Dermis blood vessel endothelial cell (primary cell): ENCODE data around the gene ARAP1. TPM values are rescaled to one million over a fixed set of nuclear protein-coding genes. Genes with fewer than 3 reads are reported as not detected.

ENCODE experiments used
- DNase-seq: peaks from one replicate; pipeline ENCODE4 v3.0.0; 2010
- total RNA-seq: library from RNA; depleted of rRNA; stranded (reverse); fragments of >200 nt; gene quantifications from 2 replicates; pipeline ENCODE4 v1.2.3, GENCODE V29; 2014

ARAP1 gene
- total RNA-seq, 1 donor from 2014 or later, result 80.0 TPM

DNA sequence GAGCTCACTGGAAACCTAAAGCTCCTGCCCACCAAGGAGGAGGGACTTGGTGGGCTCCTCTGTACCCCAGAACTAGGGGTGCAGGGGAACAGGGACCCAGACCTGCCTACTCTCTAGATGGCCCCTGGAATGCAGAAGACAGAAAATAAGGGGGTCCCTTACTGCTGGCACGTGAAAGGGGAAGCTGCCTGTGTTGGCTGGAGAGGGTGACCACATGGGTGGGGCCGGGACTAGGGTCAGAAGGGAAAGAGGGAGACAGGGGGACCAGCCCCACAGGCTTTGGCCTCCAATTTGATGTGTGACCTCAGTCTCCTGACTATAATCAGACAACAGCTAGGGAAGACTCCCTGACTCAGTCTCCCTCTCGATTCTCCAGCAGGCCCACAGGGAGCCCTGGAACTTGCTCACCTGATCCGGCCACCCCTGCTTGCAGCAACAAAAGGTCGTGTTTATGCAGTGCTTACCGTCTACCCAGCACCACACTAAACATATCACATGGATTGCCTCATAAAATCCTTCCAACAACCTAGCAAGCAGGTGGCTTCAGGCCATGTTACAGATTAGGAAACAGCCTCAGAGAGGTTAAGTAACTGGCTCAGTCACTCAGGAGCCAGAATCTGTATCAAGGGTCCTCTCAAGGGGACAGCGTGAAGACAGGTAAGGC is 10.2 kb downstream of the ARAP1 start:
- DNase-seq, result no peak

DNA sequence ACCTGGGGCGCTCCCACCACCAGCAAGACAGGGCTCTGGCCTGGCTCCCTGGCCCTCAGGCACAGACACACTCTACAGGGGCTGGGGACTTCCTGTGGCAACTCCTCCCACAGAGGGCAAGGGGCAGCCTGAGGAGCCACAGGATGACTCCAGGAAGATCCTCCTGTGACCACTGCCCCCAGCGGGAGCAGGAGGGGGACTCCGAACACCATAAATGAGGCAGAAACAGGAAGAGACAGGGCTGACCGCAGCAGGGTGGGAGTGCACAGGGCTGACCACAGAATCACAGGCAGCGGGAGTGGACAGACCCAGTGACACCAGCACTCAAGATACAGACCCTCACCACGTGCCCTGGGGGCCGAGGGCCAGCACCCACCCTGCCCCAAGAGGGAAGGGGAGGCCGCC is 10.8 kb downstream of the ARAP1 start:
- DNase-seq, result no peak

DNA sequence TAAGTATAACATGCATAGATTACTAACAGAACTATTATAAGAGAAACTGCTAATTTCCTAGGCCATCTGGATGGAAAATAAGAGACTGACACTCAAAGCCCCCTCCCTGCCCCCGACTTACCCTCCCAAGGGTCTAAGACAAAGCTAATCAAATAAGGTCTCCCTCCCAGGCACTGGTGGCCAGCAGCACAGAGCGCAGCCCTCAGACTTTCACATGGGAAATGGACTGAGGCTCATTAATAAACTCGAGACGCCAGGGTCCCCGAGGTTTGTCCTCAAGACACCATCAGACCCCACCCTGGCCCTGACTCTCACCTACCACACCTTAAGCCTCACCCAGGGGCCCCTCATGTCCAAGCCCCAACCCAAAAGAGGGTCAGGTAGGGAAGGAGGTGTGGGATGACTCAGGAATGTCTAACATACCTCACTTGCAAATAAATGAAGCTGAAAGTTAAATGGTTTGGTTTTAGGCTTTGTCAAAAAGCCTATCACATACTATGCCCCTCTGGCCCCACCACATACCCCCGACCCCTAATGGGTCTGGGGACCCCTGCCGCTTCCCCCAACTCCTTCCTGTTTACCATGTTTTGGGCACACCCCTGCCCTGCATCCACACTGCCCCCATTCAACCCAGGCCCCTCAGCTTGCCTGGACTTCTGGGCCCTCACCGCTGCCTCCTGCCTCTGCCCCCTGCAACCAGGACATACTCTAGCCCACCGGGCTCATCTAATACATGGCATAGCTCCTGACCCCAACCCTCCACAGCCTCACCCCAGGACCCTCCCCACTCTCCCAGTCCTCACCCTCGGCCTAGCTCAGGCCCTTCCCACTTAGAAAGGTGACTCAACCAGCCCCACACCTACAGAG is 11.4 kb downstream of the ARAP1 start:
- no peak for DNase-seq

DNA sequence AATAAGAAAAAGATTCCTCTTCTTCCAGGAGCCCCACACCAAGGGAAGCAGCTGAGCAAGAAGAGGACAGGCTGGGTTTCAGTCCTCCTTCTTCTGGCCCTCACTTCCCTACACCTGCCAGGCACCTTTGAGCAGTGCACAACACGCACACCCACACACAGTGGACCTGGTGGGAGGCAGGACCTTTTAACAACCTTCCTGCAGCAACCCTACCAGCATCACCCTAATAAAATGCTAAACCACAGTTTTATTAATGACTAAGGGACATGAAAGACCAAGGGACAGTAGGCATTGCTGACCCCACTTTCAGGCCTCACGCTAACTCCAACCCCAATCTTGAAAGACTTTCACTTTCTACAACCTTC is 12.2 kb downstream of the ARAP1 start:
- DNase-seq, result no peak

DNA sequence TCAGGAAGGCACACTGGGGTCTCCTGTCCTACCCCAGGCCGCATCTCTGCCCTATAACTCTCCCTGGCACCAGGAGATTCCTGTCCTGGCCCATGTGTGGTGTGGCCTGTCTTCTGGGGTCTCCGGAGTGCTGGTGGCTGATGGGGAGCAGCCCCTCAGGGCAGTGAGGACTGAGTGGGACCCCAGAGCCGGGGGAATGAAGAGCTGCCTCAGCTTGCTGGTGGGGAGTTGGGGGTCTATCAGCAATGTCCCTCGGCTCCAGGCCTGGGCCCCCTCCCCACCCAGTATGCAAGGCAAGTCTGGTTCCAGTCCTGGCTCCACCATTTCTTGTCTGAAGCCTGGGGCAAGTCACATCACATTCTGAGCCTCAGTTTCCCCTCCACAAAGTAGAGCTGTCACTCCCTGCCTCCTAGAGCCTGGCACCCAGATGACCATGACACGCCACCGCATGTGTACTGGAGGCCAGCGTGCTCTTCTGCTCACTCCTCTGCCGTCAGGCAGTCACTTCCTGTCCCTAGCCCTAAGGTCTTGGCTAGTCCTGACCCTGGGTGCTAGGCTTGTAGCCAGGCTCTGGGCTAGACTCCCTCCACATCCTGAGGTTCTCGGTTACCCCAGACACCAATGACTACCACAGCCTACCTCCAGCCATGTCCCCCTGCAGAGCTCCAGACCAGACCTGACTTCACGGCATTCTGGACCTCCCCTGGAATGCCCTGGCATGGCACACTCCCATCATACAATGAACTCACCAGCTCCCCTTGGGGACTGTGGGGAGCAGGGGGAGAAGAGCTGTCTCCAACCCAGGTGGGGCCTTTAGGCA is 12.8 kb downstream of the ARAP1 start:
- no peak for DNase-seq

DNA sequence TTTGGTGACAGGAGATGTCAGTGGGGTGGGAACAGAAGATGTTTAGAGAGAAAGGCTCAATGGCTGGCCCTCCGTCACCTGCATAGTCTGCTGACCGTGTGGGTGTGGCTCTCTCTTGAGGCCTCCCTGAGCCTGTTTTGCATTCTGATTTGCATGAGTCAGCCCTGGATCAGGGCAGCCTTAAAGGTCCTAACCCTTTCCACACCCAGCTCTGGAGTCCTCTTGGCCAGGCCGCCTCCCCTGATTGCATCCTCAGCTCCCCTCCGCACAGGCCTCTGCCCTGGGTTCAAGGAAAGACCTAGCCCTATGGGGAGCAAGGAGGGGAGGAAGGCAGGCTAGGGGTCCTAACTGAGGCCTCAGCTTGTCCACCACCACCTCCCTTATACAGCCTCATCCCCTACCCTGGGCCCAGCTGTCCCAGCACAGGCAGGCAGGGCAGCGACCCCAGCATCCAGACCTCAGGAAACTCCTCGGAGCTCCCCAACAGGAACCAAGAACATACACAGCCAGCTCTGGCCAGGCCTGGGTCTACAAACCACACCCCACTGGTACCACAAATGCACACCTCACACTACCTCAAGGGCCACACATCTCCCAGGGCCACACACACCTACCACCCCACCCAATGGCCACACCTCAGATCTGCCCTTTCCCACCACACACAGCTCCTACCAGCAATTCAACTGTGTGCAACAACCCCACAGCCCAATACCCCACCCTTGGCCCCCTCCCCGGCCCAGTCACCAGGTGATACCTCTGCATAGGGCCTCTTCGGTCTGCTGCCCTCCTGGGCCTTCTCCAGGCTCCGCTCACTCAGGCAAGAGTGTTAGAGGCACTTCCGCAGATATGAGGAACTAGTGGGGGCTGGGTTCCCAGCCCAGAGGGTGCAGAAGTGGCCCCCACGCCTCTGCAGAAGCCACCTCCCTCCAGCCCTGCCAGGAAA is 13.7 kb downstream of the ARAP1 start:
- no peak for DNase-seq

DNA sequence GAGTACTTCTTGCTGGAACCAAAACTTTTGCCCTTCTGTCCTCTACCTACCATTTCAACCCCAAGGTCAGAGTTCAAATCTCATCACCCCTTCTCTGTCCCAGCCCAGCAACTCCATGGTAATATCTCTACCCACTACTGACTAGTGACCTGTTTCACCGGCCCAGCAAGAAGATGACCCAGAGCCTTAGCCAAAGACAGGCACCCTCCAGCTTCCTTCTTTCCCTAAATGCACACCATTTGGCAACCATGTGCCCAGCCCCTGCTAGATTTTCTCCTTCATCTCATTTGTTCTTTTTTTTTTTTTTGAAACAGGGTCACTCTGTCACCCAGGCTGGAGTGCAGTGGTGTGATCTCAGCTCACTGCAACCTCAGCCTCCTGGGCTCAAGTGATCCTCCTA is 14.9 kb downstream of the ARAP1 start:
- DNase-seq, result no peak

DNA sequence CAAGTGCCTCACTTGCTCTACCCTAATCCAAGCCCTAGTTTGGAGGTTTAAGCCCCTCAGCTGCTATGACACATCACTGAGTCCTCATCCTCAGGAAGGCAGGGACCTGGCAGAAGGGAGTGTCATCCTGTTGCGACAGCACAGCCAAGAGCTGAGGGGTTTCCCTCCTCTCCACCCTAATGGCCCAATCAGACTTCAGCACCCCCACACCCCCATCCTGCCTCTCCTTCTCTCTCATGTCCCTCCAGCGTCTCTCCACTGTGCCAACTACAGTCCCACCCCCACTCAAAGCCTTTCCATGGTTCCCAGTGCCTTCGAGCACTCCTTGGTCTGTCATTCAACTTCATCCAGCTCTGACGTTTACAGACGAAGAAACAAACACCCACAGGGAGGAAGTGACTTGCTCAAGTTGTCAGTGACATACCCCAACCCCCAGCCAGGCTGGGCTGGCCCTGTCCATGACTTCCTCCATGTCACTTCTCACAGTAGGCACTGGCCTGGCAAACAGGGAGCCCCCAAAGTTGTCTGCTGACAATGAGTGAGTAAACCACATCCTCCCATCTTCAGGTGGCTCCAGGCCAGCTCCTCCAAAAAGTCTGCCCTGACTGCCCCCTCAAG is 15.6 kb downstream of the ARAP1 start:
- peak; percentile 67 for DNase-seq

DNA sequence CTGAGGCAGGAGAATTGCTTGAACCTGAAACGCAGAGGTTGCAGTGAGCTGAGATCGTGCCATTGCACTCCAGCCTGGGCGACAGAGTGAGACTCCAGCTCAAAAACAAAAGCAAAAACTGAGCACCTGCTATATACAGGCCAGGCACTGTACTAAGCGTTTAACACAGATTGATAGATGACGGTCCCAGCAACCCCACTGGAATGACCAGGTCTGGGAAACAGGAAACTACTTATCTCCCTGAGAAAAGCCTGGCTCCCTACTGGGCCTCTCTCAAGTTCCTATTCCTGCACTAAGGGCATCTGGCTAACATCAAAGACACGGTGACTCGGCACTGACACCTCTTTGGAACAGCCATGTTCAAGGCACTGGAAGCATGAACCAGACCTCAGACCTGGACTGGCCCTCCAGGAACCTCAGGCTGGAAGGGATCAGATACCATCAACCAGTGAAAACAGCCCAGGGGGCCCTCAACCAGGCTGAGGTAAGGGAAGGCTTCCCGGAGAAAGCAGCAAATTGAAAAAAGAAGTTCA is 16.6 kb downstream of the ARAP1 start:
- DNase-seq, result peak; percentile 61

DNA sequence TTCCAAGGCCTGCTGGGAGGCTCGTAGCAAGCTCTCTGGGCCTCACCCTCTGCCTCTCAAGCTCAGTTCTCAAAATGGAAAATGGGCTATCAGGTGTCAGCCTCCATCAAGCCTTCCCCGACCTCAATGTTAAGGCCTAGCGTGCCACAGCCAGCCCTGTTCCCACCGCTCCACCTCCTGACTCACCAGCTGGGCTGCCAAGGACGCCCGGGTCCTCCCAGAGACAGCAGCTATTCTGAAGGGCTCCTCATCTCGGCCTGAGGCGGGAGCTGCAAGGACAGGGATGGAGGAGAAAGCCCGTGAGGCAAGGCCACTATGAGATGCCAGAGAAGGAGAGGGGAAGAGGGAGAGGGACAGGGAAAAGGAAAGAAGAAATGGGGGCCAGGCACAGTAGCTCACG is 19.9 kb downstream of the ARAP1 start:
- no peak for DNase-seq

DNA sequence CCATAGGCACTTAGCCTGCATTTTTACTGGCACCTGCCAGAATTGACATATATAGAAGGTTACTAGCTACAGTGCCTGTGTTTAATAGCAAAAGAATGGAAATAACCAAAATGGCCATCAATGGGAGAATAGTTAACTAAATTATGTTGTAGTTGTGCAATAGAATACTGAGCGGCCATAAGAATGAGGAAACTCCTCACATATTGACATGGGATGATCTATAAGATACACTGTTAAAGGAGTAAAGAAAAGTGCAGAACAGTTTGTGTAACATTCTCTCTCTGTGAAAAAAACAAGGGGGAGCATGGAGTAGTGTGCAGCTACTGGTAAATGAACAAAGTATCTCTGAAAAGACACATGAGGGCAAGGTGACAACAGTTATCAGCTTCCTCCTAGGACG is 21.5 kb downstream of the ARAP1 start:
- DNase-seq, result no peak

DNA sequence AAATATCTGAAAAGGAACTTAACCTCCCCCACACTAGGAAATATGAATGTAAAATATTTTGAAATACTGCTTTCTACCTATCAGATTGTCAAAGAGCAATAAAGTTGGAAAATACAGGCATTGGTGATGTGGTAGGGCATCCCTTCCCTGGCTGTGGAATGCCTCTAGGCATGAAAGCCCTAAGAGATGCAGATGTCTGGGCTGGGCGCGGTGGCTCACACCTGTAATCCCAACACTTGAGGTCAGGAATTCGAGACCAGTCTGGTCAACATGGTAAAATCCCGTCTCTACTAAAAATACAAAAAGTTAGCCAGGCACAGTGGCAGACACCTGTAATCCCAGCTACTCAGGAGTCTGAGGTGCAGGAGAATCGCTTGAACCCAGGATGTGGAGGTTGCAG is 22.0 kb downstream of the ARAP1 start:
- DNase-seq, result no peak

DNA sequence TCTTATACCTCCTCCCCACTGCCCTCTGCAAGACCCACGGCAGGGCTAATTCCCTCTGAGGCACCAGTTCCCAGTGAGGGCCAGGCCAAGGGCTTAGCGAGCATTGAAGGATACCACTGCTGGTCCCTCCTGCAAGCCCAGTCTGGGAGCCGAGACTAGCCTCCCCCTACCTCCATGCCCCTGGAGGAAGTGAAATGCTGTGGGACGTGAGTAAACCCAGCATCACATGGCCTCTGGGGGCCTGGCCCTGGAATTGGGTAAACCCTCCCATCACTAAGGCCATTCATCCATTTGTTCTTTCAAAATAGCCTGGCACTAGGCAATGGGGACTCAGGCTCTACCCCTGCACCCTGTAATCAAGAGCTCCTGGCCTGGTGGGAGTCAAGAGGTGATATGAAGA is 24.7 kb downstream of the ARAP1 start:
- no peak for DNase-seq

DNA sequence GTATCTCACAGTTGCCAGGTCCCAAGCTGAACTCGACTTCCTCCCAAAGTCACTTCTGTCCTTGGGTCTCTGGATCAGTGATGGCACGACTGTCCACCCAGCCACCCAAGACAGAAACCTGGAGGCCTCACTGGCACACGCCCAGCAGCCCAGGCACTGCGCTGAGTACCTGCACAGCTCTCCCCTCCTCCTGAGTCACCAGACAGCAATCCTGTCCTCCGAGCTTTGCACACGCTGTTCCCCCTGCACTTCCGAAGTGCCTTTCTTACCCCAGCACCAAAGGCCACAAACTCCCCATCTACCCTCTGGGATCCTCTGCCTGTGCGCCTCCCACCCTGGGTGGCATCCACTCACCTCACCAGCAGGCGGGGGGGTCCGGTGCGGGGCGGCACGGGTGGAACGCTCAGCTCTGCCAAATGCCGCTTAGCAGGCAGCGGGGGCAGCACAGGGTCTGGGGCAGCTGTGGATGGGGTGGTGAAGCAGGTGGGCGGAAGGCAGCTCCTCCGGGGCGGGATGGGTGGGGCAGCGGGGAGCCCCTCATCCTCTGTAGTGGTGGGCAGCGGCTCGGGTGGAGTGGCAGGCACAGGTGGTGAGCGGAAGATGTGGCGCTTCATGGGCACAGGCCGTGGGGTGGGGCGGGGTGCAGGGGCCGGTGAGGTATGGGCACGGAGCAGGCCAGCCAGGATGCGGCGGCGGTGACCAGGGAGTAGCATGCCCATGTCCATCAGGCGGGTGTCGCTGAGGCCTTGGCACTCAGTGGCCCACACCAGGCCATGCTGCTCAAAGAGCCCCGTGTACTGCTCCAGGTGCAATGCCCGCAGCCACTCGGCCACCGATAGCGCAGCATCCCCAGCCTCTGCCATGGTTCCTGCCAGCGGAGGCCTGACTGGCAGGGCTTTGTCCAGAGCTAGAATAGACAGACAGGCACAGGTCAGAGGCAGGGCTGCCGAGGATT is 25.7 kb downstream of the ARAP1 start:
- no peak for DNase-seq

DNA sequence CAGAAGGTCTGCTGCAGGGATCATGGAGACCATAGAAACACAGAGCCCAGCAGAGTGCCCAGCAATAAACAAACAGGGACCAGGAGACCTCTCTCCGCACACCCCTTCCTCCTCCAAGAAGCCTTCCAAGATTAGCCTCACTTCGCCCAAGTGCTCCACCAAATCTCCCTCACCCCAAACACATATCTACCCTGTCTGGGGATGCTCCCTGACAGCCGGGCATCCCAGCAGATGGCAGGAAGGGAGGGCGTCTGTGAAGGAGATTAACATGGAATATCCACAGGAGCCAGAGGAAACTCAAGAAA is 26.5 kb downstream of the ARAP1 start:
- DNase-seq, result no peak

DNA sequence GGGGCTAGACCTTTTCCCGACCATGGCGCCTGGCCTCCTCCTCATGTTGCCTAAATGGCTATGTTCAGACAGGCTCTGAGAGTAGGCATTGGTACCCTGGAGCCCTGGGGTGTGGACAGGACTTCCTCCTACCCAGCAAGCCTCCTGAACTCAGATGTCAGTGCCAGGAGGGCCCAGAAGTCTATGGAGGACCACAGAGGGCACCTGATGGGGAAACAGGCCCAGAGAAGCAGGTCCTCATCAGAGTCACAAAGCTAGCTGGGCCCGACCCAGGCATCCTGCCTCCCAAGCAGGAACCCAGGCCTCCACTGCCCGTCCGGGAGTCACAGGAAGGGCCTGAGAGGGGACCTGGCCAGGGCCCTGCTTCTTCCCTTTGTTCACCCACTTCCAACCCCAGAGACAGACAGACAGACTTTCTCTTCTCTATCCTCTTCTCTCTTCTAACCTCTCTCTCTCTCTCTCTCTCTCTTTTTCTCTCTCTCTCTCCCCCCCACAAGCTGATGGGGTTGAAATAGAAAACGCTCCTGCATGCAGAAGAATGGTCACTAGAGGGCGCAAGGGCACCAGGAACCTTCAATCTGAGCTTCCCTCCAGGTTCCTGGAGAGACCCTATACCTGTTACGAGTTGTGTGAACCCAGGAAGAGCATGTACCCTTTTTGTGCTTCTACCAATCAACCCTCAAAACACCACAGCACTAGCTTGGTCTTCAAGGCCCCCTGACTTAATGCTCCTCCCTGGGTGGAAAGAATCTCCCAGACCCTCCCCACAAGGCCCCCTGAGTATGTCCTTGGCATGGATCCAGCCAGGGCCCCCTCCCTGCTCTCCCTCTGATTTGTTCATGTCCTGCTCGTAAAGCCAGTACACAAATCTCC is 27.1 kb downstream of the ARAP1 start:
- DNase-seq, result peak; percentile 92

DNA sequence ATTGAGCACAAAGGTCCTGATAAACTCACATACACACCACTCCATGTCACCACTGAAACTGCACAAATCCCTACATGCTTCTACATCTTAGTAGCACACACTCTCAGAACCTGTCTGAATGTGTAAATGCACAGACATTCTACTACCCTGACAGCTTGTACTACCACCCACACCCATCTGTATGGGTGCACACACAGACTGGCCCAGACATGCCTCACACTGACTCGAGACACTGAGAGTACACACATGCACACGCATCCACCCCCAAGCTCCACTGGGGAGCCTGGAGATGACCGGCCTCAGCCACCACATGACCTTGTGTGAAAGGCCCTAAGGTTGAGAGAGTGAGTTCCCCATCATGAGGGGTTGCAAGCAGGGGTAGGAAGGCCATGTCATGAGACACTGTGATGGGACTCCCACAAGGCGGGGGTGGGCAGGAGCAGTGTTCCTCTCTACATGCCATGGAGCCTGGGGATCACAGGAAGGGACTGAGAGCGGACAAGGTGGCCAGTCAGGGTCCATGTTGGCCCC is 28.1 kb downstream of the ARAP1 start:
- no peak for DNase-seq

DNA sequence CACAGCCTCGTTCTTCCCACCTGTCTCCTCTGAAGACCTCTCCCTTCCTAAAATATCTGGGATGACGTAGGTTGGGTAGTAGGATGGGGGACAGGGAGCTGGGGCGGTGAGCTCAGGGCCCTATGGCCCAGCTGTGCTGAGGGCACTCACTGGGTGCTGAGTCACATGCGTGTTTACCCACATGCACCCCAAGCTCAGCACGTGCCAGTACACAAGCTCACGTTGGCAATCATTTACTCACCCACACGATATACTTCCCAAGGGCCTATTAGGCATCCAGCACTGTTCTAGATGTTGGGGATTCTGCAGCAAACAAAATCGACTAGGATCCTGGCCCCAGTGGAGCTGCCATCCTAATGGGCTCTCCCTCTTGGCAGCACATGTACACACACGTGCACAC is 28.7 kb downstream of the ARAP1 start:
- no peak for DNase-seq

DNA sequence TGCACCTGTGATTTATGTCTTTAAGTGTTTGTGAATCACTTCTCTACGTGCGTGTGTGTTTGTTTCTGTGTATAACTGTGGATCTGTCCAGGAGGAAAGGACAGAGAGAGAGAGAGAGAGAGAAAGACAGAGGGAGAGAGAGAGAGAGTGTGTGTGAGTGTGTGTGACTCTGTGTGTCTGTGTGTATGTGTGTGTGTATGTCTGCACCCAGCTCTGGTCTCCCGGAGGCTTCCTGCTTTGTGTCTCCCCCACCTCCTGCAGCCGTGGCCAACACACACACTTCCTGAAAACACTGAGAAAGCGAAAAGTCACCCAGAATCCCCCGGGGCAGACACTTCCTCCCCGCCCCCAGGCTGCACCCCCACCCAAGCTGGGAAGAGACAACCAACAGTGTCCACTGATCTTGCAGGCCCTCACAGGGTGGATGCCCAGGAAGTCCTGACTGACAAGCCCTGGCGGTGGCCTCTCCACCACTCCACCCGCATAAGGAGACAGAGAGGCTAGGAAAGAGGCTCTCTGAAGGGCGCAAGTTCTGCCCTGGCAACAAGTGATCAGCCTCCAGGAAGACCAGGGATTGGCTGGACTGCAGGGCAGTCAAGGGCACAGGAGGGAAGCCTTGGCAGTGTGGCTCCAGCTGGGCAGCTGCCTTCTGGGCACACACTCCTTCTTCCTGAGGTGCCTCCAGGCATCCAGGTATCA is 30.0 kb downstream of the ARAP1 start:
- peak; percentile 92 for DNase-seq
